NCI-H1436 treated with DMSO at 0.1 percent for 48 hours (cell line): ENCODE data around the gene BHLHE23.
"Not testable (repeated sequence)": the region's sequence is repeated elsewhere in the genome, so short reads cannot be mapped to it uniquely, and the experiment has no call there.

Source experiments
- DNase-seq: peaks from one replicate; lab custom pipeline; 2025; lab: John Stamatoyannopoulos, UW

Gene BHLHE23

DNA sequence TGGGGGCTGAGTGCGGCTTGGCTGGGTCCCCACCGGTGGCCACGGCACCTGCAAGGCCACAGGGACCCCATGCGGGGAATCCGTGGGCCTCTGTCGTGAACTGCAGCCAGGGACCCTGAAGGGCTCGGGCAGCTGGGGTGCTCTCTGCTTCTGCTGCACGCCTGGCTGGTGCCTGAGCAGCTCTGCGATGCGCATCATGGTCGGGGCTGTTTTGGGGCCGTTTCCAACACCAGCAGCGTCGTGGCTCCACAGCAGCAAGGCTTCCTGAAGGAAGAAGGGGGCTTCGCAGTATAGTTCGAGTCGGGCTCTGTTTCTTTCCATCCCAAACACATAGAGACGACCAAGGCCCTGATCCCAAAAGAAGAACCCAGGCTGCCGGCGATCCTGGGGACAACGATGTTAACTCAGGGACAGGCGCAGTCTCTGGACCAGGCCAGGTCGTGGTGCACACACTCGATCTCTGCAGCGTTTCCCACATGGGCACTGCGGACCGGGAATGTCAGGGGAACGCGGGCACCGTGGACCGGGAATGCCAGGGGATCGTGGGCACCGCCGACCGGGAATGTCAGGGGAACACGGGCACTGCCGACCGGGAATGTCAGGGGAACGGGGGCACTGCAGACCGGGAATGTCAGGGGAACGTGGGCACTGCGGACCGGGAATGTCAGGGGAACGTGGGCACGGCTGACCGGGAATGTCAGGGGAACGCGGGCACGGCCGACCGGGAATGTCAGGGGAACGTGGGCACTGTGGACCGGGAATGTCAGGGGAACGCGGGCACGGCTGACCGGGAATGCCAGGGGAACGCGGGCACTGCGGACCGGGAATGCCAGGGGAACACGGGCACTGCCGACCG, 36.8 kb upstream of the BHLHE23 start:
- no peak for DNase-seq

DNA sequence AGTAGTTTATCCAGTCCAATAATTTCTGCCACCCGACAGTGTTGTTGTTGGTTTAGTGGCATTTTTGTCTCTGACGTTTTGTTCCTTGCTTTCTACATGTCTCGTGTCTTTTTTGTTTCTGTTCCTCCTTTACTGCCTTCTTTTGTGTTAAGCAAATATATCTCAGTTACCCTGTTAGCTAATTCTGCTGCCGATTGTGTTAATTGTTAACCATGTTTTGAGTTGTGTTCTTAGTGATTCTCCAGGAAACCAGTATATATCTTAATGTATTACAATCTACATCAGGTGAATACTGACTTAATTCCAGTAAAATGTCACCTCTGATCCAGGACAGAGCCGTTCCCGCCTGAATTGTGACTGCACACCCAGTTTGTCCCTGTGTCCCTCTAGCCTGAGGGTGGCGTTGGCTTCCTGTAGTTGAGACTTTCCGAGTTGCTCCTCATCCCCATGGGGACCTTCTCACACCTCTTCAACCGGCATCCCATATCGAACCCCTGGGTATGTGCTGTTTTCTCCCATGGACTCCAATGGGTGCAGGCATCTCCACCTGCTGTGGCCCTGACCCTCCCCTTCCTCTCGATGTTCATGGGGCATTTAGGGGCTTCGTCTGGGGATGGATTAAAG, 35.8 kb upstream of the BHLHE23 start:
- no peak for DNase-seq

GRCh38 chr20:63041776-63042175, 35.0 kb upstream of the BHLHE23 start:
- no peak for DNase-seq

GRCh38 chr20:63037669-63038268, 31.0 kb upstream of the BHLHE23 start:
- DNase-seq, result no peak

- DNase-seq, result no peak
Observed at GRCh38 chr20:63036291-63036690, 29.5 kb upstream of the BHLHE23 start.

DNA sequence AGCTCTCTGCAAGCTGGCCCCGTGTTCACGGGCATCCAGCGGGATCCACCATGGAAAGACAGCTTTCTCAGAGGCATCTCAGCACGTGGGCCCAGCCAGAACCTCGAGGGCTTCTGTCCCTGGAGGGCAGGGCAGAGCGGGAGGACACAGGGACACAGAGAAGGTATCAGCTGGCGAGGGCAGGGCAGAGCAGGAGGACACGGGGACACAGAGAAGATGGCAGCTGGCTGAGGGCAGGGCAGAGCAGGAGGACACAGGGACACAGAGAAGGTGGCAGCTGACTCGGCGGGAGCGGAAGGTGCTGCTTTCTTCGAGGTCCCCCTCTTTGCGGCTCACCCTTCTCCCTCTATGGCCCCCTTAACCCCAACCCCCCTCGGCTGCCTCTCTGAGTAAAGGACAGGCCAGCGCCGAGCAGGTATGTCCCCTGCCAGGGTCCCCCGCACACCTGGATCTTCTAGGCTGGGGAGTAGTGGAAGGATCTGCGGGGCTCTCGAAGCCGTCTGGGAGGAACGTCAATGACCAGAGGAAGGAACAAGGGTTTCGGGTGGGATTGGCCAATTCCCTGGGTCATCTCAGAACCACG, 28.9 kb upstream of the BHLHE23 start:
- no peak for DNase-seq

- DNase-seq, result not testable (repeated sequence)
Observed at GRCh38 chr20:63034710-63035602, 28.2 kb upstream of the BHLHE23 start.

- DNase-seq, result no peak
Observed at GRCh38 chr20:63033794-63034709, 27.3 kb upstream of the BHLHE23 start.

GRCh38 chr20:63032861-63033793, 26.4 kb upstream of the BHLHE23 start:
- no peak for DNase-seq

- DNase-seq, result no peak
Observed at GRCh38 chr20:63032026-63032800, 25.4 kb upstream of the BHLHE23 start.

DNA sequence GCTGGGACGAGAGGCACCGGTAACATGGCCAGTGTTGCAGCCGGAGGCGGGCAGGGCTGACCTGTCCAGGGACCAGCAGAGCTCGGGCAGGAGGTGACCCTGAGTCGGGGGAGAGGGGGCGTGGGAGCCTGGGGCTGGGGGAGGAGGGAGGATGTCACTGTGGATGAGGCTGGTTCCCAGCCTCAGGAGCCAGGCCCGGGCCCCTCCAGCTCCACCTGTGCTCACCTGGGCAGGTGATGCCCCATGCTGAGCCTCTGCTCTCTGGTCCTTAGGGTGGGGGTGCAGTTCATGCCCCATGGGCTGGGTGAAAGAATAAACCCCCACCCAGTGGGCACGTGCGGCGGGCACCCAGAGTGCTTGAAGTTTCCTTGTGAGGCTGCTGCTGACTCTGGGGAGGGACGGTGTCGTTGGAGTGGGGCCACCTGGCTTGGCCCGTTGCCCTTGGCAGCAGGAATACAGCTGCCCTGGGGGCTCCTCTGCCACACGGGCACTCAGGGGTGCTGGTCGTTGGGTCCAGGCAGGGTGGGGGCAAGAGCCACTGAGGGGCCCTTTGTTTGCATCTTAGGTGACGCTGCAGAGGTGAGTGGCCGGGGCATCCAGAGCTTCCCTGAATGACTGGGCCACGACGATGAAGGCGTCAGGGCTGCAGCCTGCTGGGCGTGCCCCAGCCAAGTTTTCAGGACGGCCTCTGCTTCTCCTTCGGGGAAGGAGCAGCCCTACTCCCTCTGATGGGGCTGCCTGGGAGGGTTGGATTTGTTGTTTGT, 24.7 kb upstream of the BHLHE23 start:
- no peak for DNase-seq

DNA sequence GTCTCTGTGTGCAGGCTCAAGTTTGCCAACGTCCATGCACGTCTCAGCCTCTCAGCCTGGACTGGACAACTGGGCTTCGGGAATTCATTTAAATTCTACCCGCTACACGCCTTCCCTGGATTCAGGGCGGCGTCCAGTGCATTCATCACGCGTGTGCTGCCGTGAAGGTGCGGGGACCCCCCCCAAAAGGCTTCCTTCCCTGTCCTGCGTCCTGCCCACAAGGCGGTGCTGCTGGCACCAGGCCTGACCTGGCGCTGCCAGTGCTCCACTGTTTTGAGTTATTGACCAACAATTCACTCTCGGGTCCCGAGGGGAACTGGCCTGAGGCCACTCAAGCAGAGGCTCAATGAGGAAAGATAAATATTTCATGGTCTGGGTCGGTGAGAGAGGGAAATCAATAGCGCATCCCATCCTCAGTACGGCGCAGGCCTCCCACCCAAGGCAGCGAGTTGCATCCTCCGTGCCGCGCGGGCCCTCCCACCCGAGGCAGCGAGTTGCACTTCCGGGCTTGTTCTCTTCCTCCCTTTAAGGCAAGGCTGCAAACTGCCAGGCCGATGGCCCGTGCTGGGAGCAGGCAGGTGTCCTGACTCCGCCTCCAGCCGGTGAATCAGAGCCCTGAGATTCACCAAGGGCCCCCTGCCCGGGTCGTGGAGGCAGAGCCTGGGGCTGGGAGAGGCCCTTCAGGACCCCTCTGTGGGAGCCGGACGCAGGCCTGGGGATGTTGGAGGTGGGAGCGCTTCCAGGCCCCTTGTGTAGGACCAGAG, 22.8 kb upstream of the BHLHE23 start:
- DNase-seq, result no peak

DNA sequence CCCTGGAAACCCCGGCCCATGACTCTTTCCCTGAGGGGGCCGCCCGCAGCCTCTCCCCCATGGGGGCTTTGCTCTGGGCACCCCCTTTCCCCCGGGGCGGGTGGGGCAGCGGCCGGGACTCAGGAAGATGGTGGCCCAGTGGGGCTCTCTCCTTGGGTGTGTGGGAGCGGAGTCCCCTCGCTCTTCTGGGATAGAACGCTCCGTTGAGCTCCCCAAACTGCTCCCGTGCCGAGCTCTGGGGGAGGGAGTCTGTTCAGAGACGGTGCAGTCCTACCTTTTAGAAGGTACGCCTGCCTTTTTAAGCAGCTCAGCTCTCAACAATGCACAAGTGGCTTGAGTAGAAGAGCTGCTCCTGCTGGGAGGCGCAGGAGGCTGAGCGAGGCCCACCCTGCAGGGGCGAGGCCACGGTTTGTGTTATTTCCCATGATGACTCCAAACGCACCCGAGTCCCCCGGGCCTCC, 21.7 kb upstream of the BHLHE23 start:
- no peak for DNase-seq

GRCh38 chr20:63027922-63028389, 21.2 kb upstream of the BHLHE23 start:
- DNase-seq, result no peak

- no peak for DNase-seq
Observed at GRCh38 chr20:63027221-63027921, 20.6 kb upstream of the BHLHE23 start.

- DNase-seq, result no peak
Observed at GRCh38 chr20:63026582-63027165, 19.9 kb upstream of the BHLHE23 start.
